Panc1 (cell line): ENCODE measurements around the gene COMMD6. TPM values are rescaled to one million over a fixed set of nuclear protein-coding genes. Genes with fewer than 3 reads are reported as not detected.

Experiments
- ATAC-seq: fragments of 200-7000 bp; cut with Tn5 transposase; 2 replicates; pipeline ENCODE4 v1.9.1; 2020; ENCODE audit warnings: mild to moderate bottlenecking, moderate library complexity
- BruUV-seq: library from RNA; stranded (reverse); fragments of 400-500 nt; replicated peaks from 2 replicates; lab custom pipeline; 2021; lab: Mats Ljungman, UMichigan
- CTCF ChIA-PET: fragments of 300-600 bp; sonication (Branson Sonifier 250); formaldehyde crosslinking; loops from one replicate; lab custom pipeline; 2022; ENCODE audit warnings: antibody characterized with exemption; lab: Charles Lee
- POLR2A ChIA-PET: fragments of 300-600 bp; sonication (Branson Sonifier 250); formaldehyde crosslinking; loops from one replicate; lab custom pipeline; 2022; ENCODE audit warnings: antibody characterized with exemption; lab: Charles Lee
- DNase-seq: peaks from one replicate; pipeline ENCODE4 v3.0.0-alpha.2; 2010; ENCODE audit warnings: low read depth, low spot score
- H3K27ac ChIP-seq: 2 replicates; pipeline ENCODE4 v1.5.1; 2011; ENCODE audit warnings: mild to moderate bottlenecking, low read length, inconsistent platforms
- H3K27me3 ChIP-seq: fragments of 200-500 bp; sonication (Bioruptor generic); 2 replicates; pipeline ENCODE4 v1.6.0; 2014; ENCODE audit warnings: low read length, inconsistent platforms; ENCODE audit not compliant: control insufficient read depth, insufficient read depth
- H3K36me3 ChIP-seq: fragments of 200-500 bp; sonication (Bioruptor generic); 2 replicates; pipeline ENCODE4 v1.5.1; 2014; ENCODE audit warnings: inconsistent platforms, mild to moderate bottlenecking, low read length, moderate library complexity; ENCODE audit not compliant: control insufficient read depth, insufficient read depth
- H3K4me1 ChIP-seq: 2 replicates; pipeline ENCODE4 v1.5.1; 2011; ENCODE audit warnings: inconsistent platforms, mild to moderate bottlenecking, low read length, moderate library complexity; ENCODE audit not compliant: control insufficient read depth, insufficient read depth
- H3K4me3 ChIP-seq, 2 experiments: 2 replicates each; pipeline ENCODE4 v1.5.1; 2011 to 2012; ENCODE audit warnings: low read depth in 2 of 2, low read length in 2 of 2, mild to moderate bottlenecking in 2 of 2, inconsistent platforms in 1 of 2, moderate library complexity in 1 of 2
- H3K9me3 ChIP-seq: fragments of 200-500 bp; sonication (Bioruptor generic); 2 replicates; pipeline ENCODE4 v1.5.1; 2014; ENCODE audit warnings: low read depth, mild to moderate bottlenecking, inconsistent platforms, low read length, moderate library complexity; ENCODE audit not compliant: control insufficient read depth, insufficient read depth
- CTCF ChIP-seq: fragments of 450-650 bp; IDR thresholded peaks from 2 replicates; pipeline ENCODE4 v1.5.1; 2017; ENCODE audit warnings: mild to moderate bottlenecking
- POLR2AphosphoS5 ChIP-seq: IDR thresholded peaks from 2 replicates; pipeline ENCODE4 v1.6.1; 2012; ENCODE audit warnings: mild to moderate bottlenecking, low read depth, low read length, moderate library complexity
- REST ChIP-seq, 2 experiments: IDR thresholded peaks; 2 replicates each; pipeline ENCODE4 v1.6.1; 2011 to 2012; ENCODE audit warnings: low read depth in 2 of 2, control low read depth in 1 of 2, low read length in 1 of 2, mild to moderate bottlenecking in 1 of 2, moderate library complexity in 1 of 2; ENCODE audit not compliant: insufficient read depth in 1 of 2
- SIN3A ChIP-seq: IDR thresholded peaks from 2 replicates; pipeline ENCODE4 v1.6.1; 2012; ENCODE audit warnings: low read depth, mild to moderate bottlenecking, low read length, moderate library complexity, borderline replicate concordance; ENCODE audit not compliant: insufficient read depth
- TCF7L2 ChIP-seq: IDR thresholded peaks from 2 replicates; pipeline ENCODE4 v1.6.1; 2011; ENCODE audit warnings: mild to moderate bottlenecking, low read depth, low read length, inconsistent platforms
- in situ Hi-C: cut with HindIII; loops from 2 replicates; pipeline ENCODE4 v1.10.0; 2016; ENCODE audit warnings: low sequenced_read_pairs, low pct_unique_long_range_greater_than_20kb
- intact Hi-C: fragments of 100-400 bp; cut with micrococcal nuclease; formaldehyde crosslinking; loops from one replicate; pipeline ENCODE4 v1.10.0; 2022; ENCODE audit not compliant: unreplicated experiment
- total RNA-seq: library from RNA; stranded (reverse); gene quantifications from one replicate; pipeline ENCODE4 v1.2.1, GENCODE V29; 2021; ENCODE audit not compliant: unreplicated experiment

The COMMD6 gene
- total RNA-seq, 1 experiment from 2014 or later: 97.4 TPM

DNA sequence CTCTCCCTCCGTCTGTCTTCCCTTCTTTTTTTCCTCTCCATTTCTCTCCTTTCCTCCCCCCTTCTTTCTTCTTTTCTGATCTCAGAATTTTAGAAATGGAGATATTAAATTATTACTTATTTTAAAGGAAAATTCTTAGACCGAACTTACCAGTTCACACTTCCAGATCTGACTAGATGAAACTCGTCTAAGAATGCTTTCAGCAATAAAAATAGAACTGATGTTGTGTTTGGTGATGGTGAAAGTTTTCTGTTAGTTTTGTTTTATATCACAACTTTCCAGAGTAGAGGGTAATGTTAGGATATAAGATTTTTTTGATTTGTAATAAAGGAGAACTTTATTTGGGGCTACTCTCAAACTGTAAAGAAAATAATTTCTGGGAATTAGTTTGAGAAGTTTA, 41.9 kb upstream of the COMMD6 start:
- no peak for TF ChIP-seq TCF7L2
- H3K27ac ChIP-seq: no peak overlapping the region
- CTCF ChIA-PET: no interaction called here
- ATAC-seq: no peak
- POLR2A ChIA-PET: no interaction called here
- no peaks in the 10 kb centered on the region for H3K4me1 ChIP-seq
- no peak overlapping the region for H3K4me3 ChIP-seq
- H3K36me3 ChIP-seq: no peaks in the 10 kb centered on the region; the same call in 1 of the 2 replicates
- in situ Hi-C loops: no loop called here
- intact Hi-C loops: no loop called here
- no peaks in the 10 kb centered on the region for H3K27me3 ChIP-seq
- no peaks in the 10 kb centered on the region for H3K9me3 ChIP-seq
- no peak for DNase-seq
- no TSS peak for BruUV-seq

DNA sequence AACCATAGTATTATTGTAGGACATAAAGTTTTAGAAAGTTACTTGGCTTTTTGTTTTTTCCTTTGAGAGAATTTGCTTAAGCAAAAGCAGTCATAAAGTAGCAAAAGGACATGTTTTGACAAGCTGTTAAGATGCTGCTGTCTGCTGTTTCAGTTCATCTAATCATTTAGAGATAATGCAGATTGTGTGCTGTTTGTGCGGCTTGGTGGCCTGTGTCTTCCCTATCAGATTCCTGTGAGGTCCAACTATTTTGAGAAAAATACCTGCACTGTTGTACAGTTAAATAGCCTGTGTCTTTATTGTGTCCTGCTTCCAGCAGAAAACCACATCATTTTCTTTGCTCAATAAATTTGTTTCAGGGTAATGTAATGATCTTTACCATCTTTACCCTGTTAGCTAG, 31.9 kb upstream of the COMMD6 start:
- ATAC-seq (no peak), DNase-seq (no peak)
- no peak for TF ChIP-seq SIN3A
- TF ChIP-seq POLR2AphosphoS5: no peak
- H3K27ac ChIP-seq: no peak overlapping the region
- no peaks in the 10 kb centered on the region for H3K27me3 ChIP-seq
- H3K4me3 ChIP-seq: no peak overlapping the region
- H3K9me3 ChIP-seq: no peaks in the 10 kb centered on the region
- no TSS peak for BruUV-seq
- ChIA-PET POLR2A (no interaction called here), CTCF (no interaction called here)
- H3K36me3 ChIP-seq: peaks cover 6% of the 10 kb centered on the region; the same call in 1 of the 2 replicates
- in situ Hi-C loops (no loop called here), intact Hi-C loops (no loop called here)
- no peaks in the 10 kb centered on the region for H3K4me1 ChIP-seq

- H3K36me3 ChIP-seq: peaks cover 6% of the 10 kb centered on the region; the same call in 1 of the 2 replicates
- intact Hi-C loops: no loop called here
- TF ChIP-seq CTCF: peak; percentile 41; the same call in 1 of the 2 replicates
- no peak for TF ChIP-seq SIN3A
Measured at GRCh38 chr13:75566658-75567057, 29.0 kb upstream of the COMMD6 start.

DNA sequence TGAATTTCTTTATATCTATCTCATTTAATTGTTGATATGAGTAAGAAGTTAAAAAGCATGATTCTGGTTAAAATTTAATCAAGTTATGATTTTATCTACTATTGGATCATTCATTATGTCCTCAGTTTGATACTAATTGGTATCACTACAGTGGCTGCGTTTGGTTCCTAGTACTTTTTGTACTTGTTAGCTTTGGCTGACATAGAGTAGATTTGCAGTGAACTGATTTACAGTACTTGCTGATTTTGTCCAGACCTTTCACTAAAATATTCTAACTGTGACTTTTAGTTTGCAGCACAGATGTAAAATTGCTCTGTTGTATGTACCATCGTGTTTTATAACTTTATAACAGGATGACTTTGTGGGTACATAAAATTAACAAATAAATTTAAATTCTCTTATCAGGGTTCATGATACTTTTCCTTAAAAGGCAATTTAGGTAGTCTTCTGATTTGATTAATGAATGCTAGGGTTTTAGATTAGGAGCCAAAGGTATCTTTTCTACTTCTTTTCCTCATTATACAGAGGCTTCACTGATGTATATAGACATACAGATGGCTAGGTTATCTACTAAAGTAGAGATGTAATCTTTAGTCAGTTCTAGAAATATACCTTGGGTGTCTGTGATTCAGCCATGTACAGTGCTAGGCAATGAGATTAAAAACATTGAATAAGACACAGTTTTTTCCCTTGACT, 20.7 kb upstream of the COMMD6 start:
- Histone ChIP-seq H3K27me3 (no peaks in the 10 kb centered on the region), H3K4me3 (no peak overlapping the region), H3K9me3 (no peaks in the 10 kb centered on the region), H3K27ac (no peak overlapping the region), H3K36me3 (no peaks in the 10 kb centered on the region; the same call in 1 of the 2 replicates), H3K4me1 (no peaks in the 10 kb centered on the region)
- ChIA-PET POLR2A (no interaction called here), CTCF (no interaction called here)
- BruUV-seq: no TSS peak
- ATAC-seq (no peak), DNase-seq (no peak)
- no peak for TF ChIP-seq TCF7L2
- no peak for TF ChIP-seq POLR2AphosphoS5
- no peak for TF ChIP-seq CTCF
- TF ChIP-seq SIN3A: no peak
- no peak for TF ChIP-seq REST (IDR thresholded peaks at IDR 0.05; ENCODE audit: insufficient read depth in 1 of 2, low read depth in 2 of 2, low read length in 1 of 2)
- in situ Hi-C loops (no loop called here), intact Hi-C loops (no loop called here)

More at GRCh38 chr13:75566658-75567057, 29.0 kb upstream of the COMMD6 start:
- H3K9me3 ChIP-seq: no peaks in the 10 kb centered on the region
- no peak overlapping the region for H3K27ac ChIP-seq
- CTCF ChIA-PET: no interaction called here
- in situ Hi-C loops: no loop called here
- no peak overlapping the region for H3K4me3 ChIP-seq
- POLR2A ChIA-PET: no interaction called here
- H3K4me1 ChIP-seq: no peaks in the 10 kb centered on the region
- no TSS peak for BruUV-seq
- no peak for ATAC-seq
- no peaks in the 10 kb centered on the region for H3K27me3 ChIP-seq
- no peak for DNase-seq
